WTC11 (cell line): ENCODE measurements around the gene HINFP. TPM values are rescaled to one million over a fixed set of nuclear protein-coding genes. Genes with fewer than 3 reads are reported as not detected.

ENCODE experiments used
- ATAC-seq: fragments of 200-7000 bp; cut with Tn5 transposase; 2 replicates; pipeline ENCODE4 v1.10.0; 2021; ENCODE audit warnings: mild to moderate bottlenecking, moderate library complexity
- CTCF ChIA-PET: fragments of 300-600 bp; sonication (Branson Sonifier 250); formaldehyde crosslinking; loops from one replicate; lab custom pipeline; 2021; ENCODE audit warnings: antibody characterized with exemption; lab: Charles Lee
- POLR2A ChIA-PET: fragments of 350-600 bp; sonication (Branson Sonifier 250); formaldehyde crosslinking; loops from one replicate; lab custom pipeline; 2021; ENCODE audit warnings: antibody characterized with exemption; lab: Charles Lee
- DNase-seq: peaks from one replicate; pipeline ENCODE4 v3.0.0; 2021; ENCODE audit warnings: low spot score
- H3K27ac Mint-ChIP-seq: 2 replicates; pipeline ENCODE4 v1.8.0; 2021; ENCODE audit warnings: mixed read lengths
- H3K27me3 Mint-ChIP-seq: 2 replicates; pipeline ENCODE4 v1.8.0; 2021; ENCODE audit warnings: low read depth, mild to moderate bottlenecking, moderate library complexity, mixed read lengths
- H3K36me3 Mint-ChIP-seq: 2 replicates; pipeline ENCODE4 v1.8.0; 2021; ENCODE audit warnings: mixed read lengths
- H3K4me1 Mint-ChIP-seq: 2 replicates; pipeline ENCODE4 v1.8.0; 2022; ENCODE audit warnings: mixed read lengths
- H3K4me3 Mint-ChIP-seq: 2 replicates; pipeline ENCODE4 v1.8.0; 2021; ENCODE audit warnings: mild to moderate bottlenecking, moderate library complexity, mixed read lengths
- H3K9me3 Mint-ChIP-seq: 2 replicates; pipeline ENCODE4 v1.8.0; 2021; ENCODE audit warnings: mixed read lengths
- AFF4 ChIP-seq: sonication (generic); formaldehyde crosslinking; IDR thresholded peaks from 2 replicates; pipeline ENCODE4 v1.8.1; 2023; ENCODE audit warnings: mild to moderate bottlenecking, missing genetic modification reagents, borderline replicate concordance
- ATF1 ChIP-seq: sonication (generic); formaldehyde crosslinking; IDR thresholded peaks from 2 replicates; pipeline ENCODE4 v1.8.1; 2023; ENCODE audit warnings: mild to moderate bottlenecking, moderate library complexity, missing genetic modification reagents
- E2F1 ChIP-seq: sonication (generic); formaldehyde crosslinking; IDR thresholded peaks from 2 replicates; pipeline ENCODE4 v1.8.0; 2022; ENCODE audit warnings: mild to moderate bottlenecking, missing genetic modification reagents
- E2F4 ChIP-seq: sonication (generic); formaldehyde crosslinking; IDR thresholded peaks from 2 replicates; pipeline ENCODE4 v1.8.1; 2022; ENCODE audit warnings: low read depth, mild to moderate bottlenecking, moderate library complexity, missing genetic modification reagents, borderline replicate concordance
- ELF4 ChIP-seq: sonication (generic); formaldehyde crosslinking; IDR thresholded peaks from 2 replicates; pipeline ENCODE4 v1.8.1; 2022; ENCODE audit warnings: low read depth, mild to moderate bottlenecking, moderate library complexity, missing genetic modification reagents
- EMX1 ChIP-seq: fragments of 250-450 bp; sonication (Bioruptor Pico); IDR thresholded peaks from 2 replicates; pipeline ENCODE4 v1.8.0; 2021; ENCODE audit warnings: mild to moderate bottlenecking
- GABPB1 ChIP-seq: sonication (generic); formaldehyde crosslinking; IDR thresholded peaks from 2 replicates; pipeline ENCODE4 v1.8.1; 2023; ENCODE audit warnings: mild to moderate bottlenecking, missing genetic modification reagents
- GRHL2 ChIP-seq: fragments of 250-450 bp; sonication (Bioruptor Pico); IDR thresholded peaks from 2 replicates; pipeline ENCODE4 v1.8.0; 2022; ENCODE audit warnings: mild to moderate bottlenecking, moderate library complexity; ENCODE audit not compliant: insufficient replicate concordance, severe bottlenecking
- HMGA2 ChIP-seq: fragments of 250-450 bp; sonication (Bioruptor Pico); IDR thresholded peaks from 2 replicates; pipeline ENCODE4 v1.4.0; 2021; ENCODE audit warnings: mild to moderate bottlenecking, moderate library complexity
- IRF1 ChIP-seq: sonication (generic); formaldehyde crosslinking; IDR thresholded peaks from 2 replicates; pipeline ENCODE4 v1.8.0; 2023; ENCODE audit warnings: missing genetic modification reagents
- KAT7 ChIP-seq: sonication (generic); formaldehyde crosslinking; IDR thresholded peaks from 2 replicates; pipeline ENCODE4 v1.8.1; 2023; ENCODE audit warnings: missing genetic modification reagents, mild to moderate bottlenecking, borderline replicate concordance
- MAX ChIP-seq: sonication (generic); formaldehyde crosslinking; IDR thresholded peaks from 2 replicates; pipeline ENCODE4 v1.8.0; 2022; ENCODE audit warnings: mild to moderate bottlenecking, missing genetic modification reagents
- MLX ChIP-seq: sonication (generic); formaldehyde crosslinking; IDR thresholded peaks from 2 replicates; pipeline ENCODE4 v1.8.1; 2023; ENCODE audit warnings: mild to moderate bottlenecking, missing genetic modification reagents, moderate library complexity
- NR1H2 ChIP-seq: sonication (generic); formaldehyde crosslinking; IDR thresholded peaks from 2 replicates; pipeline ENCODE4 v1.9.0; 2021; ENCODE audit warnings: mild to moderate bottlenecking, moderate library complexity, missing genetic modification reagents
- NR3C1 ChIP-seq: sonication (generic); formaldehyde crosslinking; conservative IDR thresholded peaks from 2 replicates; pipeline ENCODE4 v1.8.1; 2023; ENCODE audit warnings: low read depth, mild to moderate bottlenecking, missing genetic modification reagents
- SMAD4 ChIP-seq: sonication (generic); formaldehyde crosslinking; IDR thresholded peaks from 2 replicates; pipeline ENCODE4 v1.8.0; 2022; ENCODE audit warnings: mild to moderate bottlenecking, missing genetic modification reagents
- USF1 ChIP-seq: sonication (generic); formaldehyde crosslinking; IDR thresholded peaks from 2 replicates; pipeline ENCODE4 v1.8.0; 2022; ENCODE audit warnings: mild to moderate bottlenecking, missing genetic modification reagents
- ZBTB43 ChIP-seq: sonication (generic); formaldehyde crosslinking; IDR thresholded peaks from 2 replicates; pipeline ENCODE4 v1.8.1; 2023; ENCODE audit warnings: mild to moderate bottlenecking, missing genetic modification reagents
- ZNF121 ChIP-seq: sonication (generic); formaldehyde crosslinking; IDR thresholded peaks from 2 replicates; pipeline ENCODE4 v1.8.0; 2023; ENCODE audit warnings: missing genetic modification reagents
- ZNF671 ChIP-seq: fragments of 250-450 bp; sonication (Bioruptor Pico); IDR thresholded peaks from 2 replicates; pipeline ENCODE4 v1.8.0; 2021; ENCODE audit warnings: mild to moderate bottlenecking
- total RNA-seq: library from RNA; stranded (reverse); gene quantifications from 3 replicates; pipeline ENCODE4 v1.2.3, GENCODE V29; 2021

The HINFP gene
- total RNA-seq, 1 experiment from 2014 or later = 35.4 TPM

GRCh38 chr11:119091966-119092879 is 29.2 kb upstream of the HINFP start:
- DNase-seq (no peak), ATAC-seq (no peak)
- H3K4me1 Mint-ChIP-seq = peaks cover 23% of the 10 kb centered on the region
- CTCF ChIA-PET = interaction anchor here (0.9 to 1.3 kb wide), 5 partner anchors 10 to 229 kb away, joined by 3 to 5 read pairs (median 3); no protein-coding TSS in a partner anchor
- TF ChIP-seq HMGA2 (no peak), IRF1 (CRISPR knock-in tag) (0 out of 2 replicates have a peak, but pooled peaks have one; percentile 45)
- peak overlapping the region; percentile 68 for H3K27ac Mint-ChIP-seq
- no peaks in the 10 kb centered on the region for H3K9me3 Mint-ChIP-seq
- POLR2A ChIA-PET = interaction anchor here (0.5 to 1.3 kb wide), 4 partner anchors 7 to 659 kb away, joined by 3 to 5 read pairs (median 4); partner anchors contain the start of genes HMBS and HYOU1
- H3K36me3 Mint-ChIP-seq = peaks cover 32% of the 10 kb centered on the region
- peak overlapping the region; percentile 94 for H3K4me3 Mint-ChIP-seq
- no peaks in the 10 kb centered on the region for H3K27me3 Mint-ChIP-seq

GRCh38 chr11:119092880-119093842 is 28.2 kb upstream of the HINFP start:
- Mint-ChIP-seq H3K4me3 (peak overlapping the region; percentile 94), H3K27me3 (no peaks in the 10 kb centered on the region), H3K4me1 (peaks cover 23% of the 10 kb centered on the region), H3K36me3 (peaks cover 41% of the 10 kb centered on the region), H3K27ac (peak overlapping the region; percentile 79), H3K9me3 (no peaks in the 10 kb centered on the region)
- no peak for ATAC-seq
- ChIA-PET POLR2A (interaction anchor here (0.5 to 2.2 kb wide), 4 partner anchors 8 to 79 kb away, joined by 3 to 10 read pairs (median 5); partner anchors contain the start of genes HMBS and HYOU1), CTCF (interaction anchor here (0.9 to 1.0 kb wide), 2 partner anchors 13 to 18 kb away, joined by 3 read pairs; no protein-coding TSS in a partner anchor)
- DNase-seq = no peak
- TF ChIP-seq MLX = 0 out of 2 replicates have a peak, but pooled peaks have one; percentile 38
- TF ChIP-seq NR3C1 = no peak
- TF ChIP-seq ATF1 (CRISPR knock-in tag) = no peak
- no peak for TF ChIP-seq ZNF671 (CRISPR knock-in tag)
- TF ChIP-seq USF1 (CRISPR knock-in tag) = no peak
- 0 out of 2 replicates have a peak, but pooled peaks have one; percentile 26 for TF ChIP-seq AFF4 (CRISPR knock-in tag)
- no peak for TF ChIP-seq KAT7 (CRISPR knock-in tag)
- TF ChIP-seq E2F4 (CRISPR knock-in tag) = no peak
- TF ChIP-seq ZNF121 (CRISPR knock-in tag) = no peak
- TF ChIP-seq NR1H2 (CRISPR knock-in tag) = no peak
- TF ChIP-seq ELF4 (CRISPR knock-in tag) = no peak
- no peak for TF ChIP-seq GABPB1 (CRISPR knock-in tag)
- no peak for TF ChIP-seq GRHL2
- no peak for TF ChIP-seq SMAD4 (CRISPR knock-in tag)
- no peak for TF ChIP-seq MAX
- no peak for TF ChIP-seq ZBTB43 (CRISPR knock-in tag)
- TF ChIP-seq E2F1 (CRISPR knock-in tag) = no peak
- peak; percentile 18; the same call in 1 of the 2 replicates for TF ChIP-seq EMX1 (CRISPR knock-in tag)
